Stimulated activated CD8-positive, alpha-beta memory T cell treated with anti-CD3 and anti-CD28 coated beads, Interleukin-15, amount 100 ng/mL, for 24 hours (primary cell): ENCODE measurements around the gene FUT8.
"Not testable (repeated sequence)": the region's sequence is repeated elsewhere in the genome, so short reads cannot be mapped to it uniquely, and the experiment has no call there.

Experiments used
- DNase-seq: peaks from one replicate; pipeline ENCODE4 v3.0.0-alpha.2; 2020; ENCODE audit warnings: low read depth

The FUT8 gene

DNA sequence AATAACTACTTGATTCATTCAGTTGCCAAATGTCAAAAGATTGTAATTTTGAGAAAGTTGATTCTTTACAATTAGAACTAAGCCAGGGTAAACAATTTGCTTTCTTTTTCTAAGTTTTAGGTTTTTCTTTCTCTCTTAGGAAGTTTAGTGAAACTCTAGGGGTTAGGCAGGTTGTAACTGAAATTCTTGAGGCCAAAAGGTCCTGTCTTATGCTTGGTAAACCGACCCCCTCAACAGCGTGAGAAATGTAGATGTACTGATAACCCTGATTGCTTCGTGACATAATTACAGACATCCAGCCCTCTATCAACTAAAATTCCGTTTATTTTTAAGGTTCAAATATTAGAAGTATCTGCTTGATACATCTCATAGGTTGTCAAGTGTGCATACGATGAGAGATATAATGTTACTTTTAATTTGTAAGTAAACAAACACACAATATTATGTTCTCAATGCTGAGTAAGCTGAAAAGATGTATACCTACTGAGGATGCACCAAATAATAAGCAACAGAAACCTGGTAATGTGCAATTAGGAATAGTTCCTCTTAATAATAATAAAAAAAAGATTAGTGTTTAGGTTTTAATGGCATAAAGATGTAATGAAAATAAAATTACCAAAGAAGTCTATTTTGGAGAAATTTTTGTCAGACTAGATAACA is 7.2 kb downstream of the FUT8 start:
- no peak for DNase-seq

GRCh38 chr14:65421201-65421981 is 8.9 kb downstream of the FUT8 start:
- no peak for DNase-seq

DNA sequence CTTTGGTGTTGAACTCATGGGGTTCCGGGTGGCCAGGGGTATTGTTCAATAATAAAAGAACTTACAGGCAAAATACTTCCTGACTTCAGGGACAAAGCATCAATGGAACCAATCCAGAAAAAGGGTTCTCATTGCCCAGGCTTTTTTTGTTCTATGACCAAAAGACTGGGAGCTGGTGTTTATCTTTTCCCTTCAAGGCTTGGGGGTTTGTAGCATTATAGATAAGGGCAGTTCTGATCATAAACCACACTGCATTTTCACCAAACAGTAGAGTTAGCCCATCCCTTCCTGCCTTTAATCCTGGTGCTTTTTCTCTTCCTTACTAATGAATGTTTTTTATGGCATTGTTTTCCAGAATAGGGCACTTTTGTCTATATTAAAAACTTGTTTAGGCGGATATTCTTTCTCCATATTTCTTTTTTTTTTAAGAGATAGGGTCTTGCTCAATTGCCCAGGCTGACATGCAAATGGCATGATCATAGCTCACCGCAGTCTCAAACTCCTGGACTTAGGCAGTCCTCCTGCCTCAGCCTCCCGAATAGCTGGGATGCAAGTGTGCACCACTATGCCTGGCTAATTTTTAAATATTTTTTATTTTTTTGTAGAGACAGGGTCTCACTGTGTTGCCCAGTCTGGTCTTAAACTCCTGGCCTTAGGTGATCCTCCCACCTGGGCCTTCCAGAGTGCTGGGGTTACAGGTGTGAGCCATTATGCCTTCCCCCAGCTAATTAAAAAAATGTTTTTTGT is 9.7 kb downstream of the FUT8 start:
- no peak for DNase-seq

DNA sequence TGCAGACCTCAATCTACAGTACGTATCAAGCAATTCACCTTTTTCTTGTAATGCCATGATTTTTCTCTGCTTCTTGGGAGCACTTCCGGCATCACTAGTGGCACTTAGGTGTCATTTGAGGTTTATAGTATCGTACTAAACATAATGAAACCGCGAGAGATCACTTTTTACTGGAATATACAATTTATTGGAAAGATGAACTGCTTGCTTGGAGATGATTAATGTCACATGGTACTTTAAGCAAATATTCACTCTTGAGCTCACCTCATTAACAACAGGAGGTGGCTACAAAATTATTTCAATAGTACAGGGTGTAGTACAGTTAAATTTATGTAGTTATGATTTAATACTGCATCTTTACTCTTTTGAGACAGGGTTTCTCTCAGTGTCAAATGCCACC is 11.5 kb downstream of the FUT8 start:
- DNase-seq: no peak

GRCh38 chr14:65424531-65424930 is 12.0 kb downstream of the FUT8 start:
- DNase-seq: no peak

GRCh38 chr14:65425885-65426284 is 13.4 kb downstream of the FUT8 start:
- DNase-seq: no peak

- not testable (repeated sequence) for DNase-seq
These were observed 14.4 kb downstream of the FUT8 start for GRCh38 chr14:65426902-65427301.

GRCh38 chr14:65428691-65429090 is 16.2 kb downstream of the FUT8 start:
- no peak for DNase-seq

- no peak for DNase-seq
These were observed 17.2 kb downstream of the FUT8 start for GRCh38 chr14:65429757-65430156.

- DNase-seq: no peak
These were observed 18.7 kb downstream of the FUT8 start for GRCh38 chr14:65431245-65431644.

DNA sequence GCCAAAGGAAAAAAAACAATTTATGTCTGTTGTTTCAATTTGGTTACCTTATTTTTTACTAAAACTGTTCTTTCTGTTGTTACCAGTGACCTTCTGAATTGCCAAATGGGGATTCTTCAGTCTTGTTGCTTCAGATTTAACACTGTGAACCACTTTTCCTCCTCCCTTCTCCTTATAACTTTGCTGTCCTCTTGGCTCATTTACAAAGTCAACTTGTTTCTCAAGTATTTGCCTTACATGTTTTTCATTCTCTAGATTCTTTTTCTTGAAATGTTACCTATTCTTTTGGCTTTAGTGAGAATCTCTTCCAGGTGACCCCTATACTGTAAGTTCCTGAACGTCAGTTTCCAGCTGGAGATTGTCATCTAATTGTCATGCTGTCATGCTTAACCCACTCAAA is 19.4 kb downstream of the FUT8 start:
- no peak for DNase-seq

GRCh38 chr14:65432361-65432948 is 19.9 kb downstream of the FUT8 start:
- DNase-seq: no peak

DNA sequence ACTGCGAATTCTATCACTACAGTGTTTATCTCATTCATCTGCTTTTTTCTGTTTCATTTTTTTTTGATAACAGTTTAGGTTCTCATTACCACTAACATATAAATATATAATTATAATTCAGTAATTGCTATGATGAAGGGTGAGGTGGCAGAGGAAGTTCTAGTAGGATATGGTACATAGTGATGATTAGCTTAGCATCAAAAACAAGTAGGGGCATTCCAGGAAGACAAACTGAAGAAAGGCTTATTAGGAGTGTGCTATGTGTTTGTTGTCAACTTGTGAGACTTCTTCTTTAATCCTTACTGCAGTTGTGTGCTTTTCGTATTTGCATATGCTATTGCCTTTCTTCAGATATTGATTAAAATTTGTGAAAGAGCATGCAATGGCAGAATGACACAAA is 20.6 kb downstream of the FUT8 start:
- no peak for DNase-seq

GRCh38 chr14:65433646-65434045 is 21.1 kb downstream of the FUT8 start:
- DNase-seq: no peak

DNA sequence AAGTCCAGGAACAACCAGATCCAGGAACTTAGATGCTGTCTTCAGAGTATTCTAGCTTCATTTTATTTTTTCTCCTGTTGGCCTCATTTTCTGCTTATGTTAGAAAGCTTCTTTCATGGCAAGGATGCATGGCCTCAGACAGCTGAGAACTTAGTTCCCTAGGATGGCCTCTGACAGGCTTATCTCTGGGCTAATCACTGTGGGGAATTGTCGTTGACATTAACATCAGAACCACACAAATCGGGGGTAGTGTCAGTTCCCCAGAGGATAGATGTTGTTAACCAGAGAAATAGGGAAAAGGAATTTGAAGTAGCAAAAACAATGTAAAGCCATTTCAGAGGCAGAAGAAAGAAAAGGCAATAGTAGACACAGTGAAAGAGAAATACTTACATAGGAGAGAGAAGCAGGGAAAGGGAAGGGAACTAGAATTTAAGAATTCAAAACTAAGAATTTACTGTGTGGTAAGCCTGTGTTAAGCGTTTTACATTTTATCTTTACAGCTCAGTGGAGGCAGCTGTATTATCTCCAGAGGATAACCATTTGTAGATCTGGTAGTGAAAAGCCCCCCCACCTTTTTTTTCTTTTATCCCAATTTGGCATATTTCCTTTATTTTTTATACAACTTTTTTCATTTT is 21.8 kb downstream of the FUT8 start:
- no peak for DNase-seq

GRCh38 chr14:65438266-65438933 is 25.9 kb downstream of the FUT8 start:
- no peak for DNase-seq

DNA sequence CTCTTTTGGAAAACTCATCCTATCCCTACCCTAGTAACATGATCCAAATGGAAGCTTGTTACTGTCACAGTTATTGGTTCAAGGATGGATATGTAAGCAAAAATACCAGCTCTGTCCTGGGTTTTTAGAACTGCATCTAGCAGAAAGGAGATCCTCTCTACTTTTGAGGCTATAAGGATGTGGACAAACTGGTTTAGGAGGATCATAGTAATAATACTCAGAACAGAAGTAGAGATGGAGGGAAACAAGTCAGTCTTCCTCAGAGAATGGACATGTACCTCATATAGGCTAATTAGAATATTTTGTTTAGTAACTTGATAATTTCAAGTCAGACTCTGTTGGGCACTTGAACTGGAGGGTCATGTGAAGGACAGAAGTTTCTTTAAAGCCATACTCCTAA is 26.6 kb downstream of the FUT8 start:
- no peak for DNase-seq

- no peak for DNase-seq
These were observed 27.7 kb downstream of the FUT8 start for GRCh38 chr14:65440230-65440629.

- no peak for DNase-seq
These were observed 31.7 kb downstream of the FUT8 start for GRCh38 chr14:65444230-65444629.

GRCh38 chr14:65446159-65446558 is 33.6 kb downstream of the FUT8 start:
- DNase-seq: no peak

- no peak for DNase-seq
These were observed 37.1 kb downstream of the FUT8 start for GRCh38 chr14:65449647-65450046.
